Measurements from ENCODE around the gene MGAT4B.

DNA sequence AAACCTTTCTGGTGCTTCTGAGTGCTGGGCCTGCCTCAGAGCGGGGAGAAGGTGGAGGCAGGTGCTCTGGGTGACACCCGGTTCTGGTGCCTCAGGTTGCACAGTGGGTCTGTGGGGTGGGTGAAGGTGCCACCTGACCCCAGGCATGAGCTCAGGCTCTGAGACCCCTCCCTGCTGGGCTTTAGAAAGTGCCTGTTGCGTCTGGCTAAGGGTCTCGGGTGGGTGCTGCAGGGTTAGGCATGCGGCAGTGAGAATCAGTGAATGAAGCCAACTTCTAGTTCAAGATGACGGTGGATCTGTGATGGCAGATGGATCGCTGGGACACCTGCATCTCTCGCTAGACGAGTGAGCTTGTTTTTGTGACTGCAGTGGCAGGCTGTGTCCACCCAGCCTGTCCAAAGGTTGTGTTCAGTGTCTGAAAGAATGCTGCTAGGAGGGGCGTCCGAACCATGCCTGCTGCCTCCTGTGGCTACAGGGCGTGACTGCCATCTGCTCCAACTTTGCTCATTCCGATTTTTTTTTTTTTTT is 19.1 kb upstream of the MGAT4B start:
- TF ChIP-seq, protein P1, sequence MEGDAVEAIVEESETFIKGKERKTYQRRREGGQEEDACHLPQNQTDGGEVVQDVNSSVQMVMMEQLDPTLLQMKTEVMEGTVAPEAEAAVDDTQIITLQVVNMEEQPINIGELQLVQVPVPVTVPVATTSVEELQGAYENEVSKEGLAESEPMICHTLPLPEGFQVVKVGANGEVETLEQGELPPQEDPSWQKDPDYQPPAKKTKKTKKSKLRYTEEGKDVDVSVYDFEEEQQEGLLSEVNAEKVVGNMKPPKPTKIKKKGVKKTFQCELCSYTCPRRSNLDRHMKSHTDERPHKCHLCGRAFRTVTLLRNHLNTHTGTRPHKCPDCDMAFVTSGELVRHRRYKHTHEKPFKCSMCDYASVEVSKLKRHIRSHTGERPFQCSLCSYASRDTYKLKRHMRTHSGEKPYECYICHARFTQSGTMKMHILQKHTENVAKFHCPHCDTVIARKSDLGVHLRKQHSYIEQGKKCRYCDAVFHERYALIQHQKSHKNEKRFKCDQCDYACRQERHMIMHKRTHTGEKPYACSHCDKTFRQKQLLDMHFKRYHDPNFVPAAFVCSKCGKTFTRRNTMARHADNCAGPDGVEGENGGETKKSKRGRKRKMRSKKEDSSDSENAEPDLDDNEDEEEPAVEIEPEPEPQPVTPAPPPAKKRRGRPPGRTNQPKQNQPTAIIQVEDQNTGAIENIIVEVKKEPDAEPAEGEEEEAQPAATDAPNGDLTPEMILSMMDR (conservative IDR thresholded peaks at IDR 0.05; ENCODE audit: low read depth, low read length) = no peak
- TF ChIP-seq FOS (IDR thresholded peaks at IDR 0.05; ENCODE audit: low read depth, low read length) = no peak
- no peak; the same call in 1 of the 2 replicates for TF ChIP-seq POLR2A (IDR thresholded peaks at IDR 0.05; ENCODE audit: low read depth, low read length)
- TF ChIP-seq RAD21 (IDR thresholded peaks at IDR 0.05; ENCODE audit: low read length) = no peak

All from IMR-90 (cell line).